ENCODE data around the gene NEUROD6.

Gene NEUROD6

GRCh38 chr7:31362401-31362800 lies 21.9 kb upstream of the NEUROD6 start:
- Histone ChIP-seq H3K27me3 (ENCODE audit: control insufficient read depth, insufficient read depth, low read length) (no peaks in the 10 kb centered on the region), H3K4me3 (ENCODE audit: low read length) (no peak overlapping the region), H3K9me3 (ENCODE audit: control insufficient read depth, insufficient read depth, low read length) (no peaks in the 10 kb centered on the region), H3K27ac (ENCODE audit: low read length) (no peak overlapping the region), H3K4me1 (ENCODE audit: control insufficient read depth, insufficient read depth, low read length) (no peaks in the 10 kb centered on the region), H3K36me3 (ENCODE audit: control insufficient read depth, insufficient read depth, low read length) (no peaks in the 10 kb centered on the region)
- DNase-seq (ENCODE audit: low read depth, low spot score) = no peak
- no CpG with 5 or more reads among the region's 1 CpG for WGBS (ENCODE audit: insufficient coverage, insufficient read length)

- Histone ChIP-seq H3K4me3 (ENCODE audit: low read length) (no peak overlapping the region), H3K9me3 (ENCODE audit: control insufficient read depth, insufficient read depth, low read length) (no peaks in the 10 kb centered on the region), H3K4me1 (ENCODE audit: control insufficient read depth, insufficient read depth, low read length) (no peaks in the 10 kb centered on the region), H3K27me3 (ENCODE audit: control insufficient read depth, insufficient read depth, low read length) (no peaks in the 10 kb centered on the region), H3K36me3 (ENCODE audit: control insufficient read depth, insufficient read depth, low read length) (no peaks in the 10 kb centered on the region), H3K27ac (ENCODE audit: low read length) (no peak overlapping the region)
- WGBS (ENCODE audit: insufficient coverage, insufficient read length) = no CpG with 5 or more reads among the region's 3 CpGs
- no peak for DNase-seq (ENCODE audit: low read depth, low spot score)
Observed at GRCh38 chr7:31358467-31358866, 17.9 kb upstream of the NEUROD6 start.

GRCh38 chr7:31345421-31345820 lies 4.9 kb upstream of the NEUROD6 start:
- no peak for DNase-seq (ENCODE audit: low read depth, low spot score)
- no peak overlapping the region for H3K27ac ChIP-seq (ENCODE audit: low read length)
- no peak overlapping the region for H3K4me3 ChIP-seq (ENCODE audit: low read length)
- H3K27me3 ChIP-seq (ENCODE audit: control insufficient read depth, insufficient read depth, low read length) = no peaks in the 10 kb centered on the region
- H3K9me3 ChIP-seq (ENCODE audit: control insufficient read depth, insufficient read depth, low read length) = no peaks in the 10 kb centered on the region
- no peaks in the 10 kb centered on the region for H3K4me1 ChIP-seq (ENCODE audit: control insufficient read depth, insufficient read depth, low read length)
- WGBS (ENCODE audit: insufficient coverage, insufficient read length) = no CpG with 5 or more reads among the region's 5 CpGs
- no peaks in the 10 kb centered on the region for H3K36me3 ChIP-seq (ENCODE audit: control insufficient read depth, insufficient read depth, low read length)

- no peak for DNase-seq (ENCODE audit: low read depth, low spot score)
- Histone ChIP-seq H3K27me3 (ENCODE audit: control insufficient read depth, insufficient read depth, low read length) (no peaks in the 10 kb centered on the region), H3K27ac (ENCODE audit: low read length) (no peak overlapping the region), H3K4me1 (ENCODE audit: control insufficient read depth, insufficient read depth, low read length) (no peaks in the 10 kb centered on the region), H3K36me3 (ENCODE audit: control insufficient read depth, insufficient read depth, low read length) (no peaks in the 10 kb centered on the region), H3K4me3 (ENCODE audit: low read length) (no peak overlapping the region), H3K9me3 (ENCODE audit: control insufficient read depth, insufficient read depth, low read length) (no peaks in the 10 kb centered on the region)
- no CpG with 5 or more reads among the region's 3 CpGs for WGBS (ENCODE audit: insufficient coverage, insufficient read length)
Observed at GRCh38 chr7:31343516-31344305, 3.2 kb upstream of the NEUROD6 start.

GRCh38 chr7:31341141-31341540 lies 615 bp upstream of the NEUROD6 start:
- peaks cover 1% of the 10 kb centered on the region; the same call in 1 of the 2 replicates for H3K27me3 ChIP-seq (ENCODE audit: control insufficient read depth, insufficient read depth, low read length)
- no peak overlapping the region for H3K27ac ChIP-seq (ENCODE audit: low read length)
- WGBS (ENCODE audit: insufficient coverage, insufficient read length) = no CpG with 5 or more reads among the region's 5 CpGs

GRCh38 chr7:31340051-31340450 lies 475 bp downstream of the NEUROD6 start:
- Histone ChIP-seq H3K9me3 (ENCODE audit: control insufficient read depth, insufficient read depth, low read length) (no peaks in the 10 kb centered on the region), H3K36me3 (ENCODE audit: control insufficient read depth, insufficient read depth, low read length) (no peaks in the 10 kb centered on the region), H3K4me1 (ENCODE audit: control insufficient read depth, insufficient read depth, low read length) (no peaks in the 10 kb centered on the region), H3K27me3 (ENCODE audit: control insufficient read depth, insufficient read depth, low read length) (peaks cover 7% of the 10 kb centered on the region; the same call in 1 of the 2 replicates), H3K27ac (ENCODE audit: low read length) (no peak overlapping the region), H3K4me3 (ENCODE audit: low read length) (no peak overlapping the region)
- no peak for DNase-seq (ENCODE audit: low read depth, low spot score)
- no CpG with 5 or more reads among the region's 5 CpGs for WGBS (ENCODE audit: insufficient coverage, insufficient read length)

More at GRCh38 chr7:31341141-31341540, 615 bp upstream of the NEUROD6 start:
- no peak for DNase-seq (ENCODE audit: low read depth, low spot score)
- H3K4me3 ChIP-seq (ENCODE audit: low read length) = no peak overlapping the region
- no peaks in the 10 kb centered on the region for H3K4me1 ChIP-seq (ENCODE audit: control insufficient read depth, insufficient read depth, low read length)
- H3K36me3 ChIP-seq (ENCODE audit: control insufficient read depth, insufficient read depth, low read length) = no peaks in the 10 kb centered on the region
- H3K9me3 ChIP-seq (ENCODE audit: control insufficient read depth, insufficient read depth, low read length) = no peaks in the 10 kb centered on the region

- no peak for DNase-seq (ENCODE audit: low read depth, low spot score)
- Histone ChIP-seq H3K9me3 (ENCODE audit: control insufficient read depth, insufficient read depth, low read length) (no peaks in the 10 kb centered on the region), H3K27ac (ENCODE audit: low read length) (no peak overlapping the region), H3K4me3 (ENCODE audit: low read length) (no peak overlapping the region), H3K36me3 (ENCODE audit: control insufficient read depth, insufficient read depth, low read length) (no peaks in the 10 kb centered on the region), H3K4me1 (ENCODE audit: control insufficient read depth, insufficient read depth, low read length) (no peaks in the 10 kb centered on the region), H3K27me3 (ENCODE audit: control insufficient read depth, insufficient read depth, low read length) (peaks cover 7% of the 10 kb centered on the region; the same call in 1 of the 2 replicates)
- no CpG with 5 or more reads among the region's 14 CpGs for WGBS (ENCODE audit: insufficient coverage, insufficient read length)
Observed at GRCh38 chr7:31338706-31339105, 1.8 kb downstream of the NEUROD6 start.

GRCh38 chr7:31337002-31337565 lies 3.4 kb downstream of the NEUROD6 start:
- no peak for DNase-seq (ENCODE audit: low read depth, low spot score)
- H3K27ac ChIP-seq (ENCODE audit: low read length) = no peak overlapping the region
- WGBS (ENCODE audit: insufficient coverage, insufficient read length) = no CpG with 5 or more reads among the region's 9 CpGs
- no peaks in the 10 kb centered on the region for H3K4me1 ChIP-seq (ENCODE audit: control insufficient read depth, insufficient read depth, low read length)
- peaks cover 7% of the 10 kb centered on the region; the same call in 1 of the 2 replicates for H3K27me3 ChIP-seq (ENCODE audit: control insufficient read depth, insufficient read depth, low read length)
- no peaks in the 10 kb centered on the region for H3K36me3 ChIP-seq (ENCODE audit: control insufficient read depth, insufficient read depth, low read length)
- no peaks in the 10 kb centered on the region for H3K9me3 ChIP-seq (ENCODE audit: control insufficient read depth, insufficient read depth, low read length)
- peak overlapping the region; percentile 42; the same call in 1 of the 2 replicates for H3K4me3 ChIP-seq (ENCODE audit: low read length)

- no peak for DNase-seq (ENCODE audit: low read depth, low spot score)
- Histone ChIP-seq H3K4me1 (ENCODE audit: control insufficient read depth, insufficient read depth, low read length) (no peaks in the 10 kb centered on the region), H3K4me3 (ENCODE audit: low read length) (peak overlapping the region; percentile 42), H3K27ac (ENCODE audit: low read length) (no peak overlapping the region), H3K9me3 (ENCODE audit: control insufficient read depth, insufficient read depth, low read length) (no peaks in the 10 kb centered on the region), H3K36me3 (ENCODE audit: control insufficient read depth, insufficient read depth, low read length) (no peaks in the 10 kb centered on the region), H3K27me3 (ENCODE audit: control insufficient read depth, insufficient read depth, low read length) (peaks cover 7% of the 10 kb centered on the region; the same call in 1 of the 2 replicates)
- WGBS (ENCODE audit: insufficient coverage, insufficient read length) = no CpG with 5 or more reads among the region's 71 CpGs
Observed at GRCh38 chr7:31336202-31337001, 4.1 kb downstream of the NEUROD6 start.

- H3K27me3 ChIP-seq (ENCODE audit: control insufficient read depth, insufficient read depth, low read length) = peaks cover 7% of the 10 kb centered on the region; the same call in 1 of the 2 replicates
- no peak for DNase-seq (ENCODE audit: low read depth, low spot score)
- H3K27ac ChIP-seq (ENCODE audit: low read length) = no peak overlapping the region
- H3K4me1 ChIP-seq (ENCODE audit: control insufficient read depth, insufficient read depth, low read length) = no peaks in the 10 kb centered on the region
- no CpG with 5 or more reads among the region's 12 CpGs for WGBS (ENCODE audit: insufficient coverage, insufficient read length)
- no peaks in the 10 kb centered on the region for H3K36me3 ChIP-seq (ENCODE audit: control insufficient read depth, insufficient read depth, low read length)
- no peaks in the 10 kb centered on the region for H3K9me3 ChIP-seq (ENCODE audit: control insufficient read depth, insufficient read depth, low read length)
- H3K4me3 ChIP-seq (ENCODE audit: low read length) = peak overlapping the region; percentile 42; the same call in 1 of the 2 replicates
Observed at GRCh38 chr7:31335884-31336201, 4.7 kb downstream of the NEUROD6 start.
